Memory B cell (primary cell): ENCODE results near the gene FAR2.

Experiments
- ATAC-seq: fragments of 150-1000 bp; cut with Tn5 transposase; 2 replicates; pipeline ENCODE4 v1.10.0; 2021; ENCODE audit warnings: low read depth, mild to moderate bottlenecking, moderate library complexity
- DNase-seq, 2 donors: peaks; one replicate each; pipeline ENCODE4 v3.0.0; 2022; ENCODE audit warnings: low spot score in 2 of 2
- H3K27ac Mint-ChIP-seq: one replicate; pipeline ENCODE4 v1.8.0; 2022; ENCODE audit warnings: mild to moderate bottlenecking, moderate library complexity, mixed read lengths
- H3K27me3 Mint-ChIP-seq: one replicate; pipeline ENCODE4 v1.8.0; 2022; ENCODE audit warnings: mixed read lengths
- H3K36me3 Mint-ChIP-seq: one replicate; pipeline ENCODE4 v1.8.0; 2022; ENCODE audit warnings: mild to moderate bottlenecking, mixed read lengths
- H3K4me1 Mint-ChIP-seq: one replicate; pipeline ENCODE4 v1.8.0; 2022; ENCODE audit warnings: mixed read lengths
- H3K4me3 Mint-ChIP-seq: one replicate; pipeline ENCODE4 v1.8.0; 2022; ENCODE audit warnings: mild to moderate bottlenecking, moderate library complexity, mixed read lengths
- H3K9me3 Mint-ChIP-seq: one replicate; pipeline ENCODE4 v1.8.0; 2022; ENCODE audit warnings: mixed read lengths

Gene FAR2

GRCh38 chr12:29201746-29202145 is 52.7 kb downstream of the FAR2 start:
- peaks cover 4% of the 10 kb centered on the region for H3K9me3 Mint-ChIP-seq
- H3K27me3 Mint-ChIP-seq: peaks cover 16% of the 10 kb centered on the region
- no peak for ATAC-seq
- no peaks in the 10 kb centered on the region for H3K4me1 Mint-ChIP-seq
- H3K4me3 Mint-ChIP-seq: no peak overlapping the region
- no peak overlapping the region for H3K27ac Mint-ChIP-seq
- H3K36me3 Mint-ChIP-seq: no peaks in the 10 kb centered on the region
- DNase-seq: no peak

GRCh38 chr12:29204521-29204920 is 55.4 kb downstream of the FAR2 start:
- no peaks in the 10 kb centered on the region for H3K36me3 Mint-ChIP-seq
- no peak for ATAC-seq
- no peak overlapping the region for H3K27ac Mint-ChIP-seq
- DNase-seq: no peak
- no peak overlapping the region for H3K4me3 Mint-ChIP-seq
- peaks cover 4% of the 10 kb centered on the region for H3K9me3 Mint-ChIP-seq
- H3K27me3 Mint-ChIP-seq: peaks cover 13% of the 10 kb centered on the region
- H3K4me1 Mint-ChIP-seq: no peaks in the 10 kb centered on the region

- no peak for DNase-seq
- no peak overlapping the region for H3K4me3 Mint-ChIP-seq
- H3K27ac Mint-ChIP-seq: no peak overlapping the region
- no peak for ATAC-seq
- H3K9me3 Mint-ChIP-seq: peaks cover 4% of the 10 kb centered on the region
- H3K27me3 Mint-ChIP-seq: peaks cover 8% of the 10 kb centered on the region
- H3K36me3 Mint-ChIP-seq: no peaks in the 10 kb centered on the region
- H3K4me1 Mint-ChIP-seq: no peaks in the 10 kb centered on the region
Observed at GRCh38 chr12:29207120-29207519, 58.0 kb downstream of the FAR2 start.

GRCh38 chr12:29208060-29208459 is 59.0 kb downstream of the FAR2 start:
- no peak overlapping the region for H3K4me3 Mint-ChIP-seq
- peaks cover 3% of the 10 kb centered on the region for H3K9me3 Mint-ChIP-seq
- no peak for ATAC-seq
- no peak for DNase-seq
- H3K4me1 Mint-ChIP-seq: no peaks in the 10 kb centered on the region
- H3K36me3 Mint-ChIP-seq: no peaks in the 10 kb centered on the region
- H3K27ac Mint-ChIP-seq: no peak overlapping the region
- H3K27me3 Mint-ChIP-seq: peaks cover 8% of the 10 kb centered on the region

- Mint-ChIP-seq H3K27me3 (peaks cover 10% of the 10 kb centered on the region), H3K27ac (no peak overlapping the region), H3K4me1 (no peaks in the 10 kb centered on the region), H3K9me3 (peaks cover 3% of the 10 kb centered on the region), H3K36me3 (no peaks in the 10 kb centered on the region), H3K4me3 (no peak overlapping the region)
- DNase-seq (no peak), ATAC-seq (no peak)
Observed at GRCh38 chr12:29208936-29209701, 60.0 kb downstream of the FAR2 start.

- DNase-seq: no peak
- Mint-ChIP-seq H3K9me3 (no peaks in the 10 kb centered on the region), H3K27ac (no peak overlapping the region), H3K4me1 (no peaks in the 10 kb centered on the region), H3K36me3 (no peaks in the 10 kb centered on the region), H3K4me3 (no peak overlapping the region), H3K27me3 (peaks cover 7% of the 10 kb centered on the region)
- no peak for ATAC-seq
Observed at GRCh38 chr12:29211696-29212095, 62.6 kb downstream of the FAR2 start.

GRCh38 chr12:29212682-29213403 is 63.8 kb downstream of the FAR2 start:
- no peak overlapping the region for H3K27ac Mint-ChIP-seq
- H3K36me3 Mint-ChIP-seq: no peaks in the 10 kb centered on the region
- H3K4me3 Mint-ChIP-seq: no peak overlapping the region
- H3K27me3 Mint-ChIP-seq: peaks cover 6% of the 10 kb centered on the region
- DNase-seq (no peak), ATAC-seq (no peak)
- no peaks in the 10 kb centered on the region for H3K4me1 Mint-ChIP-seq
- H3K9me3 Mint-ChIP-seq: no peaks in the 10 kb centered on the region

- Mint-ChIP-seq H3K36me3 (no peaks in the 10 kb centered on the region), H3K27me3 (peaks cover 4% of the 10 kb centered on the region), H3K9me3 (no peaks in the 10 kb centered on the region), H3K27ac (no peak overlapping the region), H3K4me1 (no peaks in the 10 kb centered on the region), H3K4me3 (no peak overlapping the region)
- no peak for ATAC-seq
- DNase-seq: no peak
Observed at GRCh38 chr12:29216266-29216665, 67.2 kb downstream of the FAR2 start.

GRCh38 chr12:29216797-29217575 is 67.9 kb downstream of the FAR2 start:
- Mint-ChIP-seq H3K36me3 (no peaks in the 10 kb centered on the region), H3K27ac (no peak overlapping the region), H3K4me3 (no peak overlapping the region), H3K27me3 (peaks cover 4% of the 10 kb centered on the region), H3K9me3 (peaks cover under 1% of the 10 kb centered on the region), H3K4me1 (no peaks in the 10 kb centered on the region)
- DNase-seq (no peak), ATAC-seq (no peak)

GRCh38 chr12:29220632-29221336 is 71.7 kb downstream of the FAR2 start:
- Mint-ChIP-seq H3K9me3 (peaks cover 3% of the 10 kb centered on the region), H3K4me3 (no peak overlapping the region), H3K27ac (no peak overlapping the region), H3K27me3 (no peaks in the 10 kb centered on the region), H3K36me3 (no peaks in the 10 kb centered on the region), H3K4me1 (no peaks in the 10 kb centered on the region)
- ATAC-seq (no peak), DNase-seq (no peak)

- H3K9me3 Mint-ChIP-seq: peaks cover 3% of the 10 kb centered on the region
- no peak overlapping the region for H3K4me3 Mint-ChIP-seq
- H3K4me1 Mint-ChIP-seq: no peaks in the 10 kb centered on the region
- no peak for DNase-seq
- no peak for ATAC-seq
- H3K36me3 Mint-ChIP-seq: no peaks in the 10 kb centered on the region
- H3K27me3 Mint-ChIP-seq: peaks cover 1% of the 10 kb centered on the region
- H3K27ac Mint-ChIP-seq: no peak overlapping the region
Observed at GRCh38 chr12:29222200-29222599, 73.1 kb downstream of the FAR2 start.

GRCh38 chr12:29223426-29223825 is 74.3 kb downstream of the FAR2 start:
- H3K27ac Mint-ChIP-seq: no peak overlapping the region
- H3K4me3 Mint-ChIP-seq: no peak overlapping the region

GRCh38 chr12:29223956-29224543 is 75.0 kb downstream of the FAR2 start:
- Mint-ChIP-seq H3K27ac (no peak overlapping the region), H3K4me1 (no peaks in the 10 kb centered on the region), H3K36me3 (no peaks in the 10 kb centered on the region), H3K4me3 (no peak overlapping the region), H3K27me3 (peaks cover 1% of the 10 kb centered on the region), H3K9me3 (peaks cover 3% of the 10 kb centered on the region)
- ATAC-seq: no peak
- no peak for DNase-seq

More at GRCh38 chr12:29223426-29223825, 74.3 kb downstream of the FAR2 start:
- no peak for ATAC-seq
- no peaks in the 10 kb centered on the region for H3K36me3 Mint-ChIP-seq
- H3K9me3 Mint-ChIP-seq: peaks cover 3% of the 10 kb centered on the region
- no peak for DNase-seq
- no peaks in the 10 kb centered on the region for H3K4me1 Mint-ChIP-seq
- H3K27me3 Mint-ChIP-seq: peaks cover 1% of the 10 kb centered on the region
